Left lobe of liver (tissue), 2 donors: ENCODE data around the gene DNAJC7. TPM values are rescaled to one million over a fixed set of nuclear protein-coding genes. Genes with fewer than 3 reads are reported as not detected.
"Not testable (repeated sequence)": the region's sequence is repeated elsewhere in the genome, so short reads cannot be mapped to it uniquely, and the experiment has no call there.

ENCODE experiments used
- ATAC-seq: fragments of 200-7000 bp; cut with Tn5 transposase; one replicate; pipeline ENCODE4 v1.9.1; 2020; ENCODE audit warnings: mild to moderate bottlenecking, moderate library complexity
- DNase-seq: peaks from one replicate; pipeline ENCODE4 v3.0.0-alpha.2; 2020; ENCODE audit warnings: low spot score
- total RNA-seq: library from RNA; stranded (reverse); gene quantifications from one replicate; pipeline ENCODE4 v1.2.1, GENCODE V29; 2021
- donor health status: DM: no; HTN: no; CAD: no; lungs with moderate emphysema.
- donor health status: DM: no; HTN: yes; CAD: no.

The DNAJC7 gene
- total RNA-seq, 1 donor from 2014 or later, result 33.2 TPM

DNA sequence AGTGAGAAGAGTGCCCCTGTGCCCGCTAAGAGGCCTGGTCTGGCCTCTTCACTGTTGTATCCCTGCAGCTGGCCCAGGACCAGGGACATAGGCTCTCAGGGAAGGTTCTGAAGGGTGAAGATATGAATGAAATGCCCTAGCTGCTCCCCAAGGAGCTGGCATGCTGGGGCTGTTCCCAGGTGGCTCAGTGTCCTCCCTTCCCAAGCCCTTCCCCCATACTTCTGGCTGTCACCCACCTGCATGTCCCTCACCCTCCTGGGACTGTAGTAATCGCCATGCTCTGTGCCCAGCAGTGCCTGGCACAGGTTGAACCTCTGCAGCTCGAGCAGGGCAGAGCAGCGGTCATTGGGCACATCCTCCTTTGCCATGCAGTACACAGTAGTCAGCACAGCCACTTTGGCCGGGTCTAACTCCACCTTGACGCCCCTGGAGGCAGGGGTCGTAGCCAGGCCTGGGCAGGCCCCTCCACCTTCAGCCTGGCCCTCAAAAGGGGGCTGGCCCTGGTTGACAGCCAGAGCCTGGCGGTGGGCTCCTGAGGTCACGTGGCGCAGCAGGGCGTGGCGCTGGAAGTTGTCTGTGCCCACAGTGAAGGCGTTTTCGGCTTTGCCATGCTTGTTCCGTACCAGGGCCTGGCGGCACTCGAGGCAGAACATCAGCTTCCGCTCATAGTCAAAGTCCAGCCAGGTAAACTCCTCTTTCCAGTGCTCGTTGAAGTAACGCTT is 25.5 kb upstream of the DNAJC7 start:
- ATAC-seq (no peak), DNase-seq (no peak)

DNA sequence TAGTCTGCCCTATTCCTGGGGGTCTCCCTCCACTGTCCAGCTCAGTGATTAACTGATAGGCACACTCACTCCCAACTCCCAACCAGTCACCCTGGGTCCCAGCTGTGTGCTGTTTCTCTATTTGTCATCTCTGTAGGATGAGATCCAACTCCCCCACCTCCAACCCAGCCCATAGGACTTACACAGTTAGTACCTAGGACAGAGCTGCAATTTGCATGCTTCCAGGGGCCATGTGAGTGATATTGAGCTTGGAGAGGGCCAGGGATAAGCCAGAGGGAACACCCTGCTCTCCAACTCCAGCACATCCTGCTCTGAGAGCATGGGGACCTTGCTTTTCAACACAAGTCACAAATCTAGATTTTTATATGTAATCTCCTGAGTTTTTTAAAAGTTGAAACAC is 24.4 kb upstream of the DNAJC7 start:
- no peak for ATAC-seq

DNA sequence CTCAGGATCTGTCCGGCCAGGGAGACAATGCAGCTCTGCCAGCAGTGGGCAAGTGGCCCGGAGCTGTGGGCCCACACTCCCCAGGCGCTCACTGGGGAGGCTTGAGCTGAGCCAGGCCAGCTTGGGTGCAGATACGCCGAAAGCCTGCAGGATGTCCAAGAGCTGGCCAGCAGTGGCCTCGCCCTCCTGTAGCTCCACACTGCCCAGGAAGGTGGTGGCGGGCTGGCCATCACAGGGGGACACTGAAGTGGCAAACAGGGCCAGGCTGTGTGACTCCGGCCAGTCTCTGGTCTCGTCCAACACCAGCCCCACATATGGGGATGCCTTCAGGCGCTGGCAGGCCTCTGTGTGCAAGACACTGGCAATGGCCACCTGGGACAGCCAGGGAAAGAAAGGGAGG is 23.6 kb upstream of the DNAJC7 start:
- ATAC-seq (no peak), DNase-seq (no peak)

More for the DNA sequence above, 24.4 kb upstream of the DNAJC7 start:
- DNase-seq, result no peak

GRCh38 chr17:42039794-42040763 is 22.8 kb upstream of the DNAJC7 start:
- DNase-seq, result peak; percentile 67
- ATAC-seq, result peak; percentile 81

DNA sequence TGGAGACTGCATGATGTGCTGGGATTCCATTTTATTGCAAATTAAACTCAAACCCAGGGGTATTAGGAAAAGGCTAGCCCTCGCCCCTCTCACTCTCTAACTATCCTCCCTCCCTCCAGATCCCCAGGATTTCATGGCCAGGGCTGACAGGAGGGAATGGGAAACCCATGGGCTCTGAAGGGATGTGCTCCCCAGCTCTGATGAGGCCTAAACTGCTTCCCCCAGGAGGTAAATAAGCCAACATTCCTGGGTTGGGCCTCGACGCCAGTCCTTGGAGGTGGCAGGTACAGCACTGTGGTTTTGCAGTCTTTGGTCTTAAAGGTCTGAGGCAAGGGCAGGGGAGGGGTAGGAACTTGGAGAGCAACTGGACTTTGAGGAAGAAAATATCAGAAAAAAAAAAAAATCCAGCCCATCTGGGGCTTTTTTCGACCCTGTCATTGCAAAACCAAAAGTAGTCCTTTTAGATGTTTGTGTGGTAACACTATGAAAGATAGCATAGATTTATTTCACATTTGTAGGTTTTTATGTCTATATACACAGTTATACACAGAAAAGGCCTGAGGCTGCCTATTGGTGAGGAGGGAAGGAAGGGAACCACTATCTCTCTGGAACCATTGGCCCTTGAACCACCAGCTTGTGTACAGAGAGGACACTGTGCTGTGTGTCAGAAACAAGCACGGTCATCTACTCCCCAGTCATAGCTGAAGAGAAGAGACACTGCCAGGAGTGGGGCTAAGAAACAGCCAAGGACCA is 21.2 kb upstream of the DNAJC7 start:
- ATAC-seq (no peak), DNase-seq (no peak)

- ATAC-seq (no peak), DNase-seq (no peak)
Observed at GRCh38 chr17:42034059-42034458, 16.8 kb upstream of the DNAJC7 start.

DNA sequence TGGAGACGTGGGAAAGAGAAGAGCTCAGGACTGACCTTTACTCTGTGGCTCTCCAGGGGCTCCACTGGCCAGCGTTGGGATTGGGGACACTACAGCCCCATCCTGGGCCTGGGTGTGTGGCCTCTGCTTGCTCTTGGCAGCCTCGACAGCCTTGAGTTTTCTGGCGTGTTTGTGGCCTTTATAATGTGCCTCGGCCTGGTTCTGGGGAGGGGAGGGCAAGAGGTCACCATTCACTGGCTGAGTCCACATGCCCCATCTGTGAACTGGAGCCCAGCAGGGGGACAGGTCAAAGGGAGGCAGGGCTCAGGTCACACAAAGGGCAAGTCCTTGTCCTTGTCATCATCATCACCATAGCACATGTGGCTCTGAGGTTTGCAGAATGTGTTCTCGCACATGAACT is 14.3 kb upstream of the DNAJC7 start:
- no peak for DNase-seq
- peak; percentile 66 for ATAC-seq

- no peak for DNase-seq
Observed at GRCh38 chr17:42028791-42029127, 11.5 kb upstream of the DNAJC7 start.

DNA sequence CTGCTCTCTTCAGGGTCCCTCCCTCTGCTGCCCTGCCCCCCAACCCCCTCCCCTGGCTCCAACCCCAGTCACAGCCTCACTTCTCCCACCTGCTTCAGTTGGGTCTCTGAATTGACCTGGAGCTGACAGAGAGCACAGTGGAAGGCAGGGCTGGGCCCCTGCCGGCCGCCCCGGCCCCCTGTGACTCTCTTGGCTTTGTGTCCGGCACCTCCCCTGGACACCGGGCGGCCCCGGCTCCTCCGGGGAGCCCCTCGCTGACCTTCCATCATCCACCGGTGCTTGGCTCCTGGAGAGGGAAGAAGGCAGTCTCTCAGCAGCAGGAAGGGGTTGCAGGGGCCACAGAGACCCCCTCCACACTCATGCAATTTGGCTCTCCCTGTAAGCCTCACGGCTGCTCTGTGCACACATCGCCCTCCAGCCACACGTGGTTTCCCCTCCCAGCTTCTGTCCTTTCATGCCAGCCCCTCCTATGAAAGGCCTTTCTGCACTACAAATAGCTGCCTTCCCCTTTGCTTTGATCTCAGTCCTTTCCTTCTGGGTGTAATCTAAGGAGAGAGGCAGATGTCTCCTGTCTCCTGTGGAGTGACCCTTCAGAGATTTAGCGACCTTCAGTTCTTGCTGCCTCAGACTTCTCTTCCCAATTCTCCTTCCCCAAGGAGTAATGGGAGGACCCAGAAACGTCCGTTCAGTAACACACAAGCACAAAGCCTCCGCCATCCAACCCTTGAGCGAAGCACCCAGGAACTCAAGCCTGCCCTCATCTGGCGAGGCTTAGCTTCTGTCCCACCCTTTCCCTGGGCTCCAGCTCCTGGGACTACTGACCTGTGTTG is 10.9 kb upstream of the DNAJC7 start:
- peak; percentile 54 for DNase-seq
- peak; percentile 68 for ATAC-seq

More at GRCh38 chr17:42028791-42029127, 11.5 kb upstream of the DNAJC7 start:
- no peak for ATAC-seq

DNA sequence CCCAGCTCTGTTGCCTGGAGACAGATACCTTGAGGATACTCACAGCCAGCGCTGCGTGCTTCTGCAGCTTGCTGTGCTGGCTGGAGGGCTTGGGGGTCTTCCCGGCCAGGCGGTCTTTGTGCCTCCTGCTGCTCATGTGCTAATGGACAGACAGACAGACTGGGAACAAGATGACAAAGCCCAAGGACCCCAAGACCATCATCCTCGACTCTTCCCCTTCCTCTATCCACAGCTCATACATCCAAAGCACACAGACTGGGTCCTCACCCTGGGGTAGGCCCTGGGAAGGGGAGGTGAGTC is 10.3 kb upstream of the DNAJC7 start:
- DNase-seq, result no peak

GRCh38 chr17:42026857-42027589 is 9.8 kb upstream of the DNAJC7 start:
- ATAC-seq (no peak), DNase-seq (no peak)

More for the DNA sequence above, 10.3 kb upstream of the DNAJC7 start:
- ATAC-seq, result no peak

DNA sequence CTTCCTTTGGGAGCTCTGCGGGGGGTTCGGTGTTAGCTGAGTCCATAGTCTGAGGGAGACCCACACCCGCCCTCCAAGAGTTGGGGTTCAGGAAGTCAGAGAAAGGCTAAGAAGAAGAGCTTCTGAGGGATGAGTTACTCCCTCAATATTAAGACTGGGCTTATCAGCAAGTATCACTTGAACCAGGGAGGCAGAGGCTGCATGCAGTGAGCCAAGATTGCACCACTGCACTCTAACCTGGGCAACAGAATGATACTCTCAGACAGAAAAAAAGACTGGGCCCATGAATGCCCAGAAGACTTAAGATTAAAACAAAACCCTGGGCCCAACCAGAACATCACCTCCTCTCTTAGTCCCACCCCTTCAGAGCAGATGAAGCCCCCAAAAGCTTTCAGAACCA is 8.7 kb upstream of the DNAJC7 start:
- no peak for ATAC-seq
- DNase-seq, result no peak

- DNase-seq (no peak), ATAC-seq (no peak)
Observed at GRCh38 chr17:42025191-42025579, 7.9 kb upstream of the DNAJC7 start.

DNA sequence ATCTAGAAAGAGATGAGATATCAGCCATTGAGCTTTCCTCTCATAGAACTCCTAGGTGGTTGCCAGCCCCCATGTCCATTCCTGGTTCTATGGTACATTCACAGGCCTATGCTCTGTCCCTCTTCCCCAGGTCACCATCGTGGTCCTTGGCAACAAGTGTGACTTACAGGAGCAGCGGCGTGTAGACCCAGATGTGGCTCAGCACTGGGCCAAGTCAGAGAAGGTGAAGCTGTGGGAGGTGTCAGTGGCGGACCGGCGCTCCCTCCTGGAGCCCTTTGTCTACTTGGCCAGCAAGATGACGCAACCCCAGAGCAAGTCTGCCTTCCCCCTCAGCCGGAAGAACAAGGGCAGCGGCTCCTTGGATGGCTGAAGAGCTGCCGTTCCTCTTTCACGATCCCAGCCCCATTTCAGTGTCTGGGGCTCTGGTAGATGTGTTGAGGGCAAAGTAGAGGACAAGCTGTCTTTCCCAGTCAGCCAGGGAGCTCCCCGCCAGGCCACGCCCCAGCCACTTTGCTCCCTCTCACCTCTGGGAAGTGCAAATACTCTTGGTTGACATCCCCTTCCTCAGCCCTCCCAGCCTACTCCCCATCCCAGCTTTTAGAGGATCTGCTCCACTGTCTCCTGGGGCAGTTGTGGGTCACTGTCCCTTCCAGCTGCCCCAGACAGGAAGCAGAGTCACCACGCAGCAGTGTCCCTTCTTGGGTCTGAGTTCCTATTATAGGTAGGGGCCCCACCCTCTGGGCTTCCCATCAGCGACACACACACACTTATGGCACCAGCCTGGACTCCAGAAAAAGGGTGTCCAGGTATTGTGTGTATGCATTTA is 6.5 kb upstream of the DNAJC7 start:
- peak; percentile 37 for ATAC-seq
- peak; percentile 61 for DNase-seq

- ATAC-seq, DNase-seq: not testable (repeated sequence)
Observed at GRCh38 chr17:42020845-42021244, 3.6 kb upstream of the DNAJC7 start.

- ATAC-seq (peak; percentile 81), DNase-seq (peak; percentile 94)
Observed at GRCh38 chr17:42019509-42020404, 2.5 kb upstream of the DNAJC7 start, which contains the start of gene NKIRAS2. TSS of gene NKIRAS2 (plus strand) at chr17:42020090. CDS start at chr17:42021578, 1,488 bp downstream.

DNA sequence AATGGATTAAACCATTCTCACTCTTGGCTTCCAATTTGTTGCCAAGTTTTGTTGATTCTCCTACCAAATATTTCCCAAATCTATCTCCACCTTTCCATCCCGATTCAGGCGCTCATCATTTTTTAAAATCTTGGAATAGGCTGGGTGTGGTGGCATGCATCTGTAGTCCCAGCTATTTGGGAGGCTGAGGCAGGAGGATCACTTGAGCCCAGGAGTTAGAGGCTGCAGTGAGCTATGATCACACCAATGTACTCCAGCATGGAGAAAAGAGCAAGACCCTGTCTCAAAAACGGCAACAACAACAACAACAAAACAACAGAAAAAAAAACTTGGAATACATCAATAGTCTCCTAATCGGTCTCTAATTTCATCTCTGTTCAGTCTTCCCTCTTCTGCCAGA is 1.7 kb upstream of the DNAJC7 start:
- DNase-seq (no peak), ATAC-seq (no peak)

GRCh38 chr17:42018339-42018738 is 1.1 kb upstream of the DNAJC7 start:
- DNase-seq, result no peak

More at GRCh38 chr17:42018339-42018738, 1.1 kb upstream of the DNAJC7 start:
- no peak for ATAC-seq
